GM18511 (cell line): ENCODE measurements around the gene IDH3A.

Source experiments
- ATAC-seq: cut with Tn5 transposase; IDR thresholded peaks from one replicate; pipeline ENCODE4 v1.9.1; 2021; ENCODE audit warnings: mild to moderate bottlenecking, moderate library complexity; ENCODE audit not compliant: unreplicated experiment

Gene IDH3A

DNA sequence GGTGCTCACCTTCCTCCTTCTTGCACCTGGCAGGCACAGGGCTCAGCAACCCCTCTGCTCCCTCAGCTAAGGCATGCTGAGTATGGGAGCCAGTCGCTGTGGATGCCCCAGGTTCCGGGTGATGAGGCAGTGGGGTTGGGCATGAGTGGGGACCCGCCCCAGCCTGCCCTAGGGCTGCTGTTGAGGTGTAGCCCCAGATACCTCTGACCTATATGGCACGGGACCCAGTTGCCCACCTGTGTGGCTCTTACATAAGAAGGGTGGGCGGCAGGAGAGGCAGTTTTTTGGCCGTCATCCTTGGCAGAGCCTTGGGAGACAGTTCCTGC lies 64.2 kb downstream of the IDH3A start:
- ATAC-seq = no peak

DNA sequence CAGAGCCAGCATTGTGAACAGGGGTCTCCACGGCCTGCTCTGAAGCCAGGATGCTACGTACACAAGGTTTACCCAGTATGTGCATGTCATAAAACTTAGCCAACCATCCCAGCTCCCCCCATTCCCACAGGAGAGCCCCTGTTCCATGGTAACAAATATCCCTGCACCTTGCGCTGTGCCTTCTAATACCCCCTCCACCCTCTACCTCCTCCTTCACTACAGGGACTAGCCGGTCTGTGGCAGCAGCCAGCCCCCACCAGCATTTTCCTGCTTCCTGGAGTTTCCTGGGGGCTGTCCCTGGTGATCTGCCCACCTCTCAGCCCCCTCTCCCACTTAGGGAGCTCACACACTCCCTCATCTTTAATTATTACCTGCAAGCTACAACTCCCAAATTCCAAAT lies 64.8 kb downstream of the IDH3A start:
- no peak for ATAC-seq

DNA sequence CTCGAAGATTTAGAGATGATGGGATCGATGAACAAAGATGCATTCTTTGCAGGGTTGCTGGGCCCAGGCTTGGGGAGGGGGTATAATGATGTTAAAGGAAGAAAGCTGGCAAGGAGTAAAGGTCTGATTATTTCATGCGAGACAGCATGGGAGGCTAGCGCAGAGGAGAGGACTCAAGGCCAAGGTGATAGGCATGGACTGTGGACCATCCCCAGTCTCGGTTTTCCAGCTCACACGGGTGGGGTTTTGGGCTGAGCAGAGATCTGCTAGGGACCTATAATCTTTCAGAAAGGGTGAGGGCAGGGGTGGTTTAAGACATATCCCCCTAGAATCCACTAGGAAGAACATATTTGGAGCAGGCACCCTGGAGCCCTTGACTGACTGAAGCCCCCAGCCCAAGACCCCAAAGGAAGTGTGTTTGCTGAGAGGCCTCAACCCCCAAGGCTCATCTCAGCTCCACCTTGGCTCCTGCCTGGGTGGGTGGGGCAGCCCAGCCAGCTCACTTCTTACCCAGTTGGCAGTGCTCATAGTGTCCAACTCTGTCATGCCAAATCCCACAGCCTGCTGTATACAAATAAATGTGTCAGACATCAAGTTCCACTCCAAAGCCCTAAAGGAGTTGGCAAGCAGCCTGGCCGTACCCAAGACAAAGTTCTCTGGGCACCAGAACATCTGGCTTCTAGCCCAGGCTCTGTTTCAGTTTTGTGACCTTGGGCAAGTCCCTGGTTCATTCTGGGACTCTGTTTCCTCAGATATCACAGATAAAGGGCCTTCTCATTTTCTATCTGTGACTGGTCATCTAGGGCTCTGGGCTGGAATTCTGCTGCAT lies 67.3 kb downstream of the IDH3A start:
- ATAC-seq = no peak

DNA sequence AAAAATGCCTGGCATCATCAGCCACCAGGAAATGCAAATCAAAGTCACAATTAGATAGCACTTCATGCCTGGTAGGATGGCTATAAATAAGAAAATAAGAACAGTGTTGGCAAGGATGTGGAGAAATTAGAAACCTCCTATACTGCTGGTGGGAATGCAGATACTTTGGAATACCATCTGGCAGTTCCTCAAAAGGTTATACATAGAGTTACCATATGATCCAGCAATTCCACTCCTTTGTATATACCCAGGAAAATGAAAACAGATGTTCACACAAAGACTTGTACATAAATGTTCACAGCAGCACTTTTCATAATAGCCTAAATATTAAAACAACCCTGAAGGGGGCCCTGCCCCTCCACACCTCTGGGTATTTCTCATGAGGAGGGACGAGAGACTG lies 71.6 kb downstream of the IDH3A start:
- ATAC-seq = no peak
